Transverse colon (tissue), 3 donors: ENCODE measurements around the gene PFN2.

ENCODE experiments used
- CTCF ChIP-seq, 5 experiments: fragments of 200-600 bp in 3 of 5; fragments of 450-650 bp in 2 of 5; sonication (generic) in 3 of 5; IDR thresholded peaks; 1 replicate in 2 of 5; 2 replicates in 3 of 5; pipeline ENCODE4 v1.5.1; 2016 to 2017; ENCODE audit warnings: antibody characterized with exemption in 5 of 5, inconsistent platforms in 3 of 5, mild to moderate bottlenecking in 2 of 5, moderate library complexity in 1 of 5
- POLR2A ChIP-seq: fragments of 450-650 bp; IDR thresholded peaks from one replicate; pipeline ENCODE4 v1.6.1; 2016; ENCODE audit warnings: antibody characterized with exemption, mild to moderate bottlenecking, moderate library complexity

- TF ChIP-seq CTCF (IDR thresholded peaks at IDR 0.05) = no peak
- TF ChIP-seq POLR2A = no peak
Observed at GRCh38 chr3:149949181-149949580, 21.5 kb downstream of the PFN2 start.
